Caki2 (cell line): ENCODE results near the gene MAPKAP1. TPM values are rescaled to one million over a fixed set of nuclear protein-coding genes. Genes with fewer than 3 reads are reported as not detected.

Source experiments
- DNase-seq: peaks from one replicate; pipeline ENCODE4 v3.0.0-alpha.2; 2015; ENCODE audit warnings: low read depth
- in situ Hi-C: cut with HindIII; loops from 2 replicates; pipeline ENCODE4 v1.10.0; 2016; ENCODE audit warnings: low sequenced_read_pairs, low pct_unique_long_range_greater_than_20kb, mixed read lengths
- total RNA-seq: library from RNA; depleted of rRNA; stranded (reverse); fragments of >200 nt; shearing (Covaris generic); gene quantifications from 2 replicates; pipeline ENCODE4 v1.2.3, GENCODE V29; 2014; ENCODE audit warnings: low replicate concordance

The MAPKAP1 gene
- total RNA-seq, 1 experiment from 2014 or later: 68.7 TPM

DNA sequence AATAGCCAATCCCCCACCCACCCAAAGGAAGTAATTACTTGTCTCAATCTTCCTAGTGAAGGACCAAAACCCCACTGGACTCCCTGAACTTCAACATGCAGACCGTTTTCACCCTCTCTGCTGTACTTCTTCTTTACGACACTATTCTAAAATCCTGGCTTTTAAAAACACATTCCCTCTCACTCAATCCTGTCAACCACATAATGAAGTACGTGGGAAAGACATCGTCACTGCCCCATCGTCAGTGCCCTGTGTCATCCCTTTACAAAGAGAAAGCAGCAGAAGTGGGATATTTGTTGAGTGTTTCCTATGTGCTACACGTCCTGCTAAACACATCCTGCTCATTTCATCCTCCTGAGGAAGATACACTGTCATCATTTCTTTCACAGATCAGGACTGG lies 54.2 kb downstream of the MAPKAP1 start:
- in situ Hi-C loops: no loop called here
- no peak for DNase-seq

DNA sequence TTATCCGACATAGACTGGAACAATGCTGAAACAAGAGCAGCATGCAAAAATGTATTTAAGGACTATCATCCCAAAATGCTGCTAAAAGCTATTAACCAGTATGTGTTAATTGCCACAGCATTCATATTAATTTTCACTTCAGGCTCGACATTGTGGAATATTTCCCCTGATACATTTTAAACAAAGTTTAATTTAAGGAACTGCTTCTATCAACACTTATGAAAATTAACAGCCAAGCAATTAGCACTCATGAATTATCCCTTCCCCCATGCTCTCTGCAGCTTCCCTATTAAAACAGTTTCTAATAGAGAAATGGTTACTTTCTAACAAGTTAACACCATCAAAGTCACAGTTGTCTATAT lies 54.8 kb downstream of the MAPKAP1 start:
- no peak for DNase-seq

GRCh38 chr9:125651576-125652232 lies 55.3 kb downstream of the MAPKAP1 start:
- DNase-seq: no peak
- in situ Hi-C loops: no loop called here

More for the DNA sequence above, 54.8 kb downstream of the MAPKAP1 start:
- in situ Hi-C loops: no loop called here

DNA sequence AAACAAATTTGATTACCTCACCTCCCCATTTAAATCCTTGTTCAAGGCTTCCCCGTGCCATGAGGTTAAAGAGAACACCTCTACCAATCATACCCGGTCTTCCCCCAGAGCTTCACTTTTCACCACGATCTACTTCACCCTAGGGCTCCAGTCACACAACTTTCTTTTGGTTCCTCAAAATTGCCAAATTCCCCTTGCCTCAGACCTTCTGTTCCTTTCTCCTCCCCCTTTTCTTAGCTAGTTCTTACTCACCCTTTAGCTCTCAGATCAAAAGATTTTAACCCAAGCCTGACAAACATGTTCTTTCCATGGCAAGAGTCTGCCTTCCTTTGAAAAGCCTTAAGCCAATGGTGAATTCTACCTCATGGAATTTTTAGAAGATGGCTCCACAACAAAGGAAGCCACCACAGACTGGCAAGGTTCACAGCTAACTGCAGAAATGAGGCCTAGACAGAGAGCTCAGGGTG lies 56.7 kb downstream of the MAPKAP1 start:
- no peak for DNase-seq
- in situ Hi-C loops: no loop called here

- in situ Hi-C loops: no loop called here
- no peak for DNase-seq
These were observed 57.2 kb downstream of the MAPKAP1 start for GRCh38 chr9:125649826-125650225.

GRCh38 chr9:125649315-125649714 lies 57.7 kb downstream of the MAPKAP1 start:
- peak; percentile 38 for DNase-seq

GRCh38 chr9:125648294-125648693 lies 58.7 kb downstream of the MAPKAP1 start:
- in situ Hi-C loops: no loop called here
- no peak for DNase-seq

More at GRCh38 chr9:125649315-125649714, 57.7 kb downstream of the MAPKAP1 start:
- in situ Hi-C loops: no loop called here

- in situ Hi-C loops: no loop called here
- DNase-seq: no peak
These were observed 60.3 kb downstream of the MAPKAP1 start for GRCh38 chr9:125646621-125647100.

GRCh38 chr9:125646217-125646616 lies 60.8 kb downstream of the MAPKAP1 start:
- in situ Hi-C loops: no loop called here
- DNase-seq: no peak

DNA sequence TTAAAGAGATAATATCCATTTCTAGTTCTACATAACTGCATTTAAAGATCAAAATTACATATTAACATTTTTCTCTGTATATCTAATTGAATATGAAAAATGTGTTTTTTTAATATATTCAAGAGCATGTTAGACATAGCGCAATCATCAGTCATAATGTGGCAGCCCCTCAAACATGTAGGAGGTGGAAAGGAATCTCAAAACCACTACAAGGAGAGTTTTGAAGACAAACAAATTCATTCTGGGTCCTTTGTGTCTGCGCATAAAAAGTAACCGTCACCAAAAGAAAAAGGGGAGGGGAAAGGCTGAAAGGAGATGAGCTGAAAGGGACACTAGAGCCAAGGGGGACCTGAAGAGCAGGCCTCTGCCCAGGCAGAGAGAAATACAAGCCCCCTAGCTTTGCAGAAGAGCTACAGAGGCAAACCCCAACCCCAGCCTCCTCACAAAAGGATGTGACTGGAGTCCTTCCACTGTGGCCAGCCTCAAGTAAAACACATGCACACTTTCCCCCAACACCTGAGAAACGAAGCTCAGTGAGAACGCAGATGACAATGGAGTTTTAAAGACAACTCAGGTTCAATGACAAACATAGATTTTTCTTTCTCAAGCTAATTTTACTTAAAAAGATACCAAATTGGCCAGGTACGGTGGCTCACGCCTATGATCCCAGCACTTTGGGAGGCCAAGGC lies 62.0 kb downstream of the MAPKAP1 start:
- in situ Hi-C loops: no loop called here

DNA sequence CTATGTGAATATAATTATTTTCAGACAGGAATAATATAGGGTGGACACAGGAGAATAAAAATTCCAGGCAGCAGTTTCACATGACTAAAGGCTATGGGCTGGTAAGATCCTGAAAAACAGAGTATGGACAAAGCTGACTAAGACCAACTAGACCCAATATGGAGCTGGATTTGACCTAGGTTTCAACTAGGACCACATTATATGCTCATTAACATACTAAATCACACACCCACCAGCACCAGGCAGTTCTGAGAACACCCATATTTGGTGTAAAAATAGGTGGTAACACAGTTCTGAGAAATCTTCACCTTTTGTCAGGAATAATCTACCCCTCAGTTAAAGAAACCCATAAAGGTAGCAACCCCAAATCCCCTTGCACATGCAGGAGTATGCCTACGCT lies 64.7 kb downstream of the MAPKAP1 start:
- in situ Hi-C loops: no loop called here
- DNase-seq: no peak

More for the DNA sequence above, 62.0 kb downstream of the MAPKAP1 start:
- no peak for DNase-seq

- no peak for DNase-seq
- in situ Hi-C loops: no loop called here
These were observed 68.0 kb downstream of the MAPKAP1 start for GRCh38 chr9:125639057-125639456.

DNA sequence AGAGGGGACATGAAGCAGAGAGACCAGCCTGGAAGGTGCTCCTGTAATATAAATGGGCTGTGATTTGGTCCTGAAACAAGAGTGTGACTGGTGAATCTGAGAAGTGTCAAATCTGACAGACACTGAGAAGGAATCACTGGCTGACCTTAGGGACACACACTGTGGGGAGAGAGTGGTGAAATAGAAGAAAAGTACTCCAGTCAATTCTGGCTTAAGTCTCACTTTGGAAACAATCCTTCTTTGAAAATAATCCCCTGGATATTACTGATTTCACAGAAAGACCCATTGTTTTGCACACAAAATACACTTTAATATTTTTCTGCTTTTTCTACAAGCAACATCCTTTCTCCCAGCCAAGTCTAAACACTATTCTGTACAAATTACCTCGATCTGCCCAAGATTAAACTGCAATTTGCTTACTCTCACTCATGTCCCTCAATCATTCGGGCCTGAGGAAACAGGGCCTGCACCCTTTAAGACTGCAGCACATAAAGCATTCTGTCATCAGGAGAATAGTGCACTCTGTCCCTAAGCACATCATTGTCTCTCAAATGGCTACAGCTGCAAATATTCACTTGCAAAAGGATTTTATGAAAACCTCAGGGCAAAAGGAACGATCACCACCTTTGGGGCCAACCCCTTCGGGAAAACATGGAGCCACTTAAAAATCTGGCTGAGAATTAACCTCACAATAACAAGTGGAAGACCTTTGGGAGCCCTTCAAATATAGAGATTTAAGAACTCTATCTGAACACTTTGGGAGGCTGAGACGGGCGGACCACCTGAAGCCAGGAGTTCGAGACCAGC lies 68.6 kb downstream of the MAPKAP1 start:
- in situ Hi-C loops: no loop called here
- no peak for DNase-seq

- in situ Hi-C loops: no loop called here
- DNase-seq: no peak
These were observed 69.8 kb downstream of the MAPKAP1 start for GRCh38 chr9:125637241-125637640.

DNA sequence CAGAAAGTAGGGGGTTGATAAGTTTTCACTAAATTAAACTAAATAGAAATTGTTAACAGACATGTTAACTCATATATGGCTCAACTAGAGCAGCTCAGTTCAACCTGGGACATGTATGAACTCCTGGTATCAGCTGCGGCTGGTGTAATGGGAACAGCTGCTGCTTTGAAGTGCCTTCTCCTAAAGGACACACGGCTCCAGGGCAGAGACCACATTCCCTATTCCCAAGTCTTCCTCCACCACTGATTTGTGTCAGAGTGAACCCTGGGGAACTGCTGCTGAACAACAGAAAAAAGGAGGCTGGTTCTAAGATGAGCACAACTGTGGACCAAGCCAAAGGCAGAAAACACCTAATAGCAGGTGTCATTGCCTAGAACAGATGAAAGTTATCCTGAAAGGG lies 71.1 kb downstream of the MAPKAP1 start:
- in situ Hi-C loops: no loop called here

DNA sequence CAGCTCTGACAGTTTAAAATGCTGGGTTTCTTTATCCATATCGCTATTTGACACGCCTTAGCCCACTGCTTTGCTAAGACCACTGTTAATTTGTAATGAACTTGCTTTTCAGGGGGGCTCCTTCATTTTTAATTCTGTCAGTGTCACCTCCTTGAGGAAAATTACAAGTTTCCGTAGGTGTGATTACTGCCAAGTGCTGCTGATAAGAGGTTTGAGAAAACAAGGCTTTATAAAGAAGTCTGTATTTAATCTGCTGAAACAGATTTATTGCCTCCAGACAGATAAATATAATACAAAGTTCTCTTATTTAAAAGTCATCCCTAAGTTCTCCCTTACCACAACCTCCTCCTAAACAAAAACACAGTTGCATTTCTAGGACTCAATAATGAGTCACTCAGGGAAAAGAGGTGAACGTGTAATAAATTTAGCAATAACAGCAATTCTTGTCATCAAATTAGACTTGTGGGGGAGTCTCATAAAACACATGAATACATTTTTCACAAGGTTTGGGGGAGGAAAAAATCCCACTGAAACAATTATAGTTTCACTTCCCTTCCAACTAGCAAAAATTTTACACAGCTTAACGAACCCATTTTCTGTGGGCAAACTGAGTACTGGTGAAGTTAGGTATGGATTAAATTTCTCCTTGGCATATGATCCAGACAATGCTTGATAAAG lies 72.8 kb downstream of the MAPKAP1 start:
- no peak for DNase-seq

More for the DNA sequence above, 71.1 kb downstream of the MAPKAP1 start:
- DNase-seq: no peak

GRCh38 chr9:125633116-125633745 lies 73.8 kb downstream of the MAPKAP1 start:
- no peak for DNase-seq
- in situ Hi-C loops: no loop called here

More for the DNA sequence above, 72.8 kb downstream of the MAPKAP1 start:
- in situ Hi-C loops: no loop called here
